Brain pericyte (primary cell): ENCODE measurements around the gene NKX6-2.

Source experiments
- DNase-seq: peaks from one replicate; pipeline ENCODE4 v3.0.0-alpha.2; 2012; ENCODE audit warnings: low read depth, low spot score

The NKX6-2 gene

DNA sequence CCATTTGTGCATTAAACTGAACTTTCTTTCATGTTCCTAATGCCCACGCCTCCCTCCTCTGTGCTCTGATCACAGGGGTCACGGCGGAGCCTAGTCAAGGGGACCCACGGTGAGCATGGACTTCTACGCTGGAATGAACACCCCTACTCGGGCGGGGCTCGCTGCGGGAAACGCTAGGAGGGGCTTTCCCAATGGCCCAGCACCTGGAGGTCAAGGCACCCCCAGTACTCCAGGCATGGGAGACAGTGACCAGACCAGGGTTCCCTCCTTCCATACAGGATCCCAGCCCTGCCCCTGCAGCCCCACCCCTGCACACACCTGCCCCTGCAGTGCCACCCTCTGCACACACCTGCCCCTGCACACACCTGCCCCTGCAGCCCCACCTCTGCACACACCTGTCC lies 27.1 kb upstream of the NKX6-2 start:
- no peak for DNase-seq

DNA sequence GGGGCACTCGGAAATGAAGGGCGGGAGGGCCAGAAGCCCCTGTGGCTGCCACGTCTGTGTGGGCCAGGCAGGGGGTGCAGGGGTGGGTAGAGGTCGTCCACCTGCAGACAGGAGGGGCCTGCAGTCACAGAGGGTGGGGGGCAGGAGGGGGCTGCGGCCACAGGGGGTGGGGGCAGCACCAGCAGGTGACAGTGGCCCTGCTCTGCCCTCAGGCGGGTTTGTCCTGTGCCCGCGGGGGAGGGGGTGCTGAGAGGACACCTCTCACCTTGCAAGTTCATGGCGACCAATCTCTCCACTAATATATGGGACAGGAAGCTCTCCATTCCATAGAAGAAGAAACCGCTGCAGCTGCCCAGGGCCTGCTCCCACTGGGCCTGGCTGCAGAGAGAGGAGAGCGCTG lies 26.6 kb upstream of the NKX6-2 start:
- no peak for DNase-seq

DNA sequence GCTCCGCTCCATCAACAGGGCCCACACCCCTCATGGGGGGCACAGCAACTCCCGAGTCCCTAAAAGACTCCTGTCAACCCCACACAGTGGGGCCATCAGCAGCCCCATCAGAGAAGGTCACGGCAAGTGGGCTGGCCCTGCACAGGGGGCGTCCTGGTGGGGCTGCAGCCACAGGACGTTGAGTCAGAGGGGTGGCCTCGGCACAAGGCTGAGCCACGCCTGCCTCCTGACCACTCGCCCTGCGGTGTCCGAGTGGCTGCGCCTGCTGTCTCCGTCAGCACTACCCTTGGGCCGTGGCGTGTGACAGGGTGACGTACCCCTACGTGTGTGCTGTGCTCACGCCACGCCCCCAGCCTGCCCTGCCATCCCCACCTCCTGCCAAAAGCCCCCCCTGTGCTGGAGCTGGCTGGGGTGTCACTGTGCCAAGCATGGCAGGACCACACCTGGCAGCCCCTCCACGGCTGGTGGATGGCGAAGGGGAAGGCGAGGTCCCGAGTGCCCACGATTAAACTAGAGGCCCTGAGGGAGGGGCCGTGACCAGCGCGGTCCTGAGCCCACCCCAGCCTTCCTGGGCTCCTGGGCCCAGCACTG lies 26.0 kb upstream of the NKX6-2 start:
- no peak for DNase-seq

DNA sequence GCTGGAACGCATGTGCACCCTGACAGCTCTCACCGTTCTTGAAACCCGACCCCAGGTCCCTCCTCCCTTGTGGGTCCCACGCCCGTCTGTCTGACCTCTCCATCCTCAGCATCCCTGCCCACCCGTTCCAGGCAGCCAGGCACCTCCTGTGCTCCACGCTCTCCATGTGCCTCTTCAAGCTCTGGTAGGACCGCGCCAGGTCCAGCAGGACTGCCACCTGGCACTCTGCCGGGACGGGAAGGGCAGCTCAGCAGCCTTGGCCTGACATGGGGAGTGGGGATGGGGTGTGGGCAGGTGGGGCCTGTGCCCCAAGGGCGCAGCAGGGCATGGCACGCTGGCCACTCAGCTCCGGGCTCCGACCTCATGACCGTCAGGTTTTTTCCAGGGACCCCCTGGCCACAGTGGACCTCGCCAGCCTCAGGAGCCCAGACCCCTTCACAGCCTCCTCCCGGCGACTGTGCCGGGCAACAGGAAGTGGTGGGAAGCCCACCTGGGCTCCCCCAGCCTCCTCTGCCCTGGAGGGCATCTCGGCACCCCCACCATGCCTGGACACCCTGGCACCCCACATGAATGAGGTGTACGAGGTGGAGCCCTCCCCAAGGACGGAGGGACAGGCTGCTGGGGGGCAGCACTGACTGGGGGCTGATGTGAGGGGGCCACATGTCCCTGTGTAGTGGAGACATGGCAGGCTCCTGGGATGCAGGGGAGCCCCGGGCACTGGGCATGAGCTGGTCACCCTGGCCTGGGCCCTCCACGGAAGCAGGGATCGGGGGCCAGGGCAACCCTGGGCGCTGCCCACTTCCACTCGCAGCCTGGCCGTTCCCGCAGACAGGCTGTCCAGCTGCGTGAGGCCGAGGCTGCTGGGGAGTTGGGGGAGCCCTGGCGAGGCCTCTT lies 25.1 kb upstream of the NKX6-2 start:
- DNase-seq: no peak

GRCh38 chr10:132810141-132810806 lies 24.3 kb upstream of the NKX6-2 start:
- DNase-seq: no peak

GRCh38 chr10:132809232-132810140 lies 23.5 kb upstream of the NKX6-2 start:
- no peak for DNase-seq

DNA sequence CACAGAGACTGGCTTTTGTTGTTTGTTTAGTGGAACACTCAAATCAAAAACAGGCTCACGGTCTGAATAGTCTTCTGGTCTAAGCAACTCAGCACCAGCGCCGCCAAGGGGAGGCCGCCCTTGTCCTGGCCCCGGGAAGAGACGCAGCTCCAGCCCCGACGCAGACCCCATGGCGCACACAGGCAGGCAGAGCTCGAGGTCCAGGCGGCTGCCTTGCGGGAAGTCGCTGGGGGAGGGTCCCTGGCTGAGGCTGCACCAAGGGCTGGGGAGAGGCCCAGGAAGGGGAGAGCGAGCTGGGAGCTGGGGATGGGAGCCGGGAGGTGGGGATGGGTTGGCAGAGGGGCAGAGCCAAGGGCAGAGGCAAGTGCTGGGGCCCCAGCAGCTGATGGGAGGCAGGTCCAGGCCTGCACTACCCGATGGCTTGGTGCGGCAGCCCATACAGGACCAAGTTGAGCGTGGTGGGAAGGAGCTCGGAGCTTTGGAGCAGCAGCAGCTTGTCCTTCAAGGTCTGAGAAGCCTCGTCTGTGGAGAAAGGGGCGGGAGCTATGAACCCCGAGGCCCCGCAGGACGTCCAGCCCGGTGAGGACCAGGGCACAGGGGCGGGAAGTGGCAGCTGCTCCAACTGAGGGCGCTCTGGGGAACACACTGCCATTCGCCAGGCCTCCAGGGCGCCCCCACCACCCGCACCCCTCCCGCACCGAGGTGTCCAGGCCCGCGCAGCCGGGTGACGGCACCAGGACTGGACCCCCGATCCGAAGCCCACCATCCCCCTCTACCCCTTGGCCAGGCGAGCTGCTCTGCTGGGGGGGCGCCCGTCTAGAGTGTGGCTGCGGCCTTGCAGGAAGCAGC lies 22.7 kb upstream of the NKX6-2 start:
- no peak for DNase-seq

DNA sequence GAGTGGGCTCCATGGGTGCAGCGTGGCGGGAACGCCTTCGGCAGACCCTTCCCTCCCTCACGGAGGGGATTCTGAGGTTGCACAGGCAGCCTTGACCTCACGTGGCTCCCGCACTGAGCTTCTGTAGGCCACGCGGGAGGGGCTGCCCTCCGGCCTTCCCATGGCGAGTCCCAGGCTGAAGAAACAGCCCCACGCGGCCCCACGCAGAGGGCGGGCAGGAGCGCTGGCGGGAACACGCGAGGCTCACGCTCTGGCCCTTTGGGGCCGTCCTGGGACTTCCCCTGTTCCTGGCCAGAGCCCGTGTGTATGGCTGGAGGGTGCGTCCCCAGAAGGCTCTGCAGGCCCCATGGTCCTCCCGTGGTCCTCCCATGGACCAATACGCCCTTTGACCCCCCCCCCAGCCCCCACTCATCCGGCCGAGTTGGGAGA lies 21.7 kb upstream of the NKX6-2 start:
- DNase-seq: no peak

DNA sequence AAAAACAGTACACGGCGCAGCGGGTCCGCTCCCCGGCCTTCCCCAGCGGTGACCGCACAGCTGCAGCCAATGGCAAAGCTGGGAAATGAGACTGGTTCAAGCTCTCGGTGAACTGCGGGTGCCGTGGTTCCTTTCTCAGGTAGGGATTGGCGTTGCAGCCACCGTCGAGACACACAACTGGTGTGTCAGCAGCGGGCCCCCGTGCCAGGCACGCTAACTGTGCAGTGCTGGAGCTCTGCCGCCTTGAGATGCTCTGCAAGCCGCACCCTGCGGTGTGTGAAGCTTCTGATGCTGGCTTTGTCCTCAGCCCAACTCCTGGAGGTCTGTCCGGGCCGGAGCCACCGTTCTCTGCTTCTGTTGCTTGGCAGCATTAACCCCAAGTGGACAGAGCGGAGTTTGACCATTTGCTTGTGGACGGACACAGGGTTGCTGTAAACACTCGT lies 20.6 kb upstream of the NKX6-2 start:
- no peak for DNase-seq

DNA sequence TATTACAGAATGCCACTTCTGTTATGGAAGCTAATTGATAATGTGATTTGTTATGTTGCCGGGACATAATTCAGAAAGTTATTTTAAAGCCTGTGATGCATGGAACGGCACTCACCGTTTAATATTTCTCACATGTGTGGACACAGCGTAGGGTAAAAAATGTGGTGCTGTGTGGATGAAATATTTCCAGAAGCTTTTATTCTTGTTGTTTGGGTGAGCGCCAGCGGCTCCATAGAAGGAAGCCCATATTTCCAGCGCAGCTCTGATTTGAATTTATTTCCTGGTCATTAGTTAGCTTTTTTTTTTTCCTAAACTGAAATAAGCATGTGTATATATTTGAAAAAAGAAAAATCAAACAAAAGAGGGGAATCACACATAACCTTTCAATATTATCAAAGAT lies 20.2 kb upstream of the NKX6-2 start:
- DNase-seq: no peak

GRCh38 chr10:132805599-132805998 lies 19.7 kb upstream of the NKX6-2 start:
- no peak for DNase-seq

GRCh38 chr10:132804785-132805426 lies 19.0 kb upstream of the NKX6-2 start:
- DNase-seq: no peak

- DNase-seq: no peak
These were observed 18.3 kb upstream of the NKX6-2 start for GRCh38 chr10:132804287-132804686.

GRCh38 chr10:132803416-132804210 lies 17.7 kb upstream of the NKX6-2 start:
- no peak for DNase-seq

- DNase-seq: no peak
These were observed 16.9 kb upstream of the NKX6-2 start for GRCh38 chr10:132802694-132803320.

GRCh38 chr10:132802048-132802447 lies 16.1 kb upstream of the NKX6-2 start:
- no peak for DNase-seq

DNA sequence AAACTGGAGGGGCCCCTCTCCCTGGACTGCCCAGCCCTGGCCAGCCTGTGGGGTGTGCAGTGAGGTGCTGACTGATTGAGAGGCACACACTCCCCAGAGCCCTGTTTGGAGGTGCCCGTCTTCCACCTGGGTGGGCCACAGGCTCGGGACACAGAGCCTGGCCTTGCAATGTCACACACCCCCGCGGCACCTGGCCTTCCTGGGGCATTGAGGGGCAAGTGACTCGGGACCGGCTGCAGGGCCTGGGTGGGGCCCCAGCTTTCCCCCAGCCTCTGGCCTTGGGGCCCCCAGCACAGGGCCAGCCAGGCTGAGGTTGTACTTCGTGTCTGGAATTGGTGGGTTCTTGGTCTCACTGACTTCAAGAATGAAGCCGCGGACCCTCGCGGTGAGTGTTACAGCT lies 13.9 kb upstream of the NKX6-2 start:
- no peak for DNase-seq

DNA sequence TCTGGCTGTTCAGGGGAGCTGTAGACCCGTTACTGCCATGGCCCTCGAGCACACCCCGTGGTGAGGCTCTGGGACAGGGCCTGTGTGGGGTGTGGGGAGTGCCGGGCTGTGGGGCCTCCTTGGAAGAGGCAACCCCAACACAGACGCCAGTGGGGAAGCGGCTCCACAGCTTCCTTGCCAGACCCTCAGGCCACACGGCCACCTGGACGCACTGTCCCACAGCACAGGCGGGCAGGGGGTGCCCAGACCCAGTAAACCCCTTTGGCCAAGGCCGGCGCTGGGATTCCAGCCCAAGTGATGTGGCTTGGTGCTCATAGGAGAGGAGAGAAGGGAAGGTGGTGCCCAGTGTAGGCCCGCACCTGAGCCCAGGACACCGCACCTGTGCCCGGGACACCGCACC lies 12.9 kb upstream of the NKX6-2 start:
- no peak for DNase-seq

GRCh38 chr10:132798403-132798802 lies 12.5 kb upstream of the NKX6-2 start:
- DNase-seq: no peak
